H1 (cell line): ENCODE measurements around the gene ARHGEF16. TPM values are rescaled to one million over a fixed set of nuclear protein-coding genes. Genes with fewer than 3 reads are reported as not detected.

Source experiments
- CTCF ChIA-PET: fragments of 300-600 bp; sonication (Branson Sonifier 250); formaldehyde crosslinking; loops from one replicate; lab custom pipeline; 2021; ENCODE audit not compliant: partially characterized antibody; lab: Charles Lee
- POLR2A ChIA-PET: fragments of 300-600 bp; sonication (Branson Sonifier 250); formaldehyde crosslinking; loops from one replicate; lab custom pipeline; 2021; ENCODE audit warnings: inconsistent platforms; ENCODE audit not compliant: partially characterized antibody; lab: Charles Lee
- DNase-seq, 2 experiments: peaks; one replicate each; pipeline versions ENCODE4 v3.0.0 to v3.0.0-alpha.2; 2010 to 2022; ENCODE audit warnings: low spot score in 2 of 2, low read depth in 1 of 2, mixed read lengths in 1 of 2
- FAIRE-seq: peaks from 2 replicates; lab custom pipeline; 2011; peaks lifted over from hg19 to GRCh38; lab: Jason Lieb, UNC
- H2AFZ ChIP-seq: 2 replicates; pipeline ENCODE4 v1.8.1; 2012; ENCODE audit warnings: low read length, inconsistent platforms
- H2AK5ac ChIP-seq: 2 replicates; pipeline ENCODE4 v1.6.1; 2013; ENCODE audit warnings: low read depth, low read length
- H2BK120ac ChIP-seq: replicated peaks from 2 replicates; pipeline ENCODE3; 2013; ENCODE audit warnings: low read depth, low read length, inconsistent platforms
- H2BK12ac ChIP-seq: 2 replicates; pipeline ENCODE4 v1.6.1; 2013; ENCODE audit warnings: low read depth, low read length
- H2BK15ac ChIP-seq: 2 replicates; pipeline ENCODE4 v1.6.1; 2013; ENCODE audit warnings: low read length
- H2BK20ac ChIP-seq: 2 replicates; pipeline ENCODE4 v1.6.1; 2013; ENCODE audit warnings: low read length
- H2BK5ac ChIP-seq: 2 replicates; pipeline ENCODE4 v1.6.1; 2013; ENCODE audit warnings: low read depth, low read length
- H3K14ac ChIP-seq: 2 replicates; pipeline ENCODE4 v1.6.1; 2013; ENCODE audit warnings: inconsistent platforms; ENCODE audit not compliant: insufficient read length
- H3K18ac ChIP-seq: 2 replicates; pipeline ENCODE4 v1.6.1; 2013; ENCODE audit warnings: low read length; ENCODE audit errors: extremely low read depth
- H3K23ac ChIP-seq: 2 replicates; pipeline ENCODE4 v1.6.1; 2013; ENCODE audit warnings: inconsistent platforms; ENCODE audit not compliant: insufficient read length
- H3K23me2 ChIP-seq: 2 replicates; pipeline ENCODE4 v1.6.1; 2013; ENCODE audit warnings: low read depth, low read length
- H3K27ac ChIP-seq: 2 replicates; pipeline ENCODE4 v1.6.1; 2011; ENCODE audit warnings: low read depth, low read length, inconsistent platforms
- H3K27me3 ChIP-seq, 4 experiments: replicated peaks in 1 of 4; 1 replicate in 1 of 4; 2 replicates in 3 of 4; pipeline versions ENCODE4 v1.6.1 to v1.8.1; 2011 to 2013; ENCODE audit warnings: low read length in 3 of 4, mild to moderate bottlenecking in 3 of 4, inconsistent platforms in 2 of 4, mixed read lengths in 2 of 4, moderate library complexity in 1 of 4; ENCODE audit not compliant: control insufficient read depth in 3 of 4, insufficient read depth in 3 of 4; ENCODE audit errors: extremely low read depth in 1 of 4
- H3K36me3 ChIP-seq, 4 experiments: 2 replicates each; pipeline versions ENCODE4 v1.6.1 to v1.8.1; 2011 to 2013; ENCODE audit warnings: mild to moderate bottlenecking in 4 of 4, low read length in 3 of 4, moderate library complexity in 2 of 4, control low read depth in 1 of 4, inconsistent platforms in 1 of 4; ENCODE audit not compliant: insufficient read depth in 4 of 4, control insufficient read depth in 2 of 4
- H3K4ac ChIP-seq: replicated peaks from 2 replicates; pipeline ENCODE3; 2013; ENCODE audit warnings: low read length, low read depth, mixed read lengths, inconsistent platforms; ENCODE audit not compliant: insufficient read length
- H3K4me1 ChIP-seq, 4 experiments: replicated peaks in 1 of 4; 1 replicate in 1 of 4; 2 replicates in 3 of 4; pipeline versions ENCODE4 v1.6.1 to v1.8.1; 2011 to 2013; ENCODE audit warnings: low read length in 3 of 4, inconsistent platforms in 2 of 4, mixed read lengths in 1 of 4; ENCODE audit not compliant: insufficient read depth in 4 of 4, control insufficient read depth in 3 of 4
- H3K4me2 ChIP-seq, 2 experiments: 2 replicates each; pipeline versions ENCODE4 v1.6.1 to v1.8.1; 2011 to 2013; ENCODE audit warnings: low read depth in 2 of 2, low read length in 2 of 2, control low read depth in 1 of 2, inconsistent platforms in 1 of 2, mild to moderate bottlenecking in 1 of 2; ENCODE audit not compliant: insufficient read depth in 1 of 2
- H3K4me3 ChIP-seq, 4 experiments: fragments of 200-600, 300-600 bp in 1 of 4; sonication (generic), shearing (Covaris generic), sonication (Bioruptor Twin) in 1 of 4; 2 replicates each; pipeline versions ENCODE4 v1.5.1 to v1.8.1; 2011 to 2016; ENCODE audit warnings: low read length in 4 of 4, low read depth in 3 of 4, control low read depth in 2 of 4, inconsistent platforms in 2 of 4, mild to moderate bottlenecking in 2 of 4, mixed read lengths in 1 of 4, moderate library complexity in 1 of 4; ENCODE audit not compliant: insufficient read depth in 2 of 4; ENCODE audit errors: extremely low read depth in 1 of 4
- H3K56ac ChIP-seq: replicated peaks from 2 replicates; pipeline ENCODE3; 2013; ENCODE audit warnings: low read depth, mild to moderate bottlenecking, mixed read lengths, low read length, inconsistent platforms; ENCODE audit not compliant: insufficient read length
- H3K79me1 ChIP-seq: 2 replicates; pipeline ENCODE4 v1.6.1; 2013; ENCODE audit warnings: low read depth, low read length, control low read depth
- H3K79me2 ChIP-seq, 2 experiments: 2 replicates each; pipeline versions ENCODE4 v1.6.1 to v1.8.1; 2012 to 2013; ENCODE audit warnings: low read length in 2 of 2, mild to moderate bottlenecking in 2 of 2, inconsistent platforms in 1 of 2; ENCODE audit not compliant: insufficient read depth in 2 of 2, control insufficient read depth in 1 of 2
- H3K9ac ChIP-seq, 4 experiments: replicated peaks in 1 of 4; 1 replicate in 1 of 4; 2 replicates in 3 of 4; pipeline versions ENCODE4 v1.6.1 to v1.8.1; 2011 to 2013; ENCODE audit warnings: low read depth in 3 of 4, low read length in 3 of 4, control low read depth in 2 of 4, mild to moderate bottlenecking in 2 of 4, moderate library complexity in 2 of 4, inconsistent platforms in 1 of 4; ENCODE audit errors: extremely low read depth in 1 of 4
- H3K9me3 ChIP-seq, 2 experiments: 2 replicates each; pipeline versions ENCODE4 v1.6.1 to v1.8.1; 2012 to 2013; ENCODE audit warnings: mild to moderate bottlenecking in 2 of 2, moderate library complexity in 2 of 2, control low read depth in 1 of 2, inconsistent platforms in 1 of 2, low read depth in 1 of 2, low read length in 1 of 2, mixed read lengths in 1 of 2; ENCODE audit not compliant: insufficient read depth in 2 of 2
- H4K20me1 ChIP-seq, 2 experiments: replicated peaks in 1 of 2; 2 replicates each; pipeline versions ENCODE3 to v1.8.1; 2011 to 2013; ENCODE audit warnings: inconsistent platforms in 2 of 2, low read length in 2 of 2, mild to moderate bottlenecking in 1 of 2; ENCODE audit not compliant: insufficient read depth in 2 of 2, control insufficient read depth in 1 of 2
- H4K5ac ChIP-seq: 2 replicates; pipeline ENCODE4 v1.6.1; 2013; ENCODE audit warnings: low read length, low read depth, mixed read lengths, inconsistent platforms; ENCODE audit not compliant: insufficient read length
- H4K8ac ChIP-seq: 2 replicates; pipeline ENCODE4 v1.8.0; 2013; ENCODE audit warnings: mild to moderate bottlenecking, moderate library complexity, low read length, inconsistent platforms; ENCODE audit not compliant: insufficient read depth; ENCODE audit errors: extremely low read depth
- H4K91ac ChIP-seq: replicated peaks from 2 replicates; pipeline ENCODE3; 2013; ENCODE audit warnings: low read length, mixed read lengths, inconsistent platforms; ENCODE audit not compliant: insufficient read length
- BRCA1 ChIP-seq: IDR thresholded peaks from 2 replicates; pipeline ENCODE4 v1.6.1; 2012; ENCODE audit warnings: low read depth, low read length, improper control_type of control experiment
- CBX8 ChIP-seq: fragments of 300-800, 300-1000 bp; sonication (generic); IDR thresholded peaks from 2 replicates; pipeline ENCODE4 v1.7.1; 2016; ENCODE audit warnings: low read depth, low read length, borderline replicate concordance
- CREB1 ChIP-seq: IDR thresholded peaks from 2 replicates; pipeline ENCODE4 v1.6.1; 2012; ENCODE audit warnings: inconsistent platforms
- EP300 ChIP-seq, 2 experiments: IDR thresholded peaks; 1 replicate in 1 of 2; 2 replicates in 1 of 2; pipeline ENCODE4 v1.6.1; 2011 to 2012; ENCODE audit warnings: low read depth in 2 of 2, low read length in 2 of 2, mild to moderate bottlenecking in 2 of 2, borderline replicate concordance in 1 of 2, inconsistent platforms in 1 of 2, moderate library complexity in 1 of 2
- FOSL1 ChIP-seq: IDR thresholded peaks from 2 replicates; pipeline ENCODE4 v1.6.1; 2011; ENCODE audit warnings: mild to moderate bottlenecking, low read depth, low read length, moderate library complexity; ENCODE audit not compliant: insufficient read depth
- KDM5A ChIP-seq: fragments of 200-600 bp; IDR thresholded peaks from 2 replicates; pipeline ENCODE4 v1.7.1; 2012; ENCODE audit warnings: mild to moderate bottlenecking, low read length, inconsistent platforms, mixed read lengths
- NRF1 ChIP-seq: IDR thresholded peaks from 2 replicates; pipeline ENCODE4 v1.6.1; 2011; ENCODE audit warnings: mild to moderate bottlenecking, low read depth, low read length, improper control_type of control experiment
- RAD21 ChIP-seq, 2 experiments: IDR thresholded peaks in 1 of 2; conservative IDR thresholded peaks in 1 of 2; 2 replicates each; pipeline ENCODE4 v1.6.1; 2011; ENCODE audit warnings: low read depth in 2 of 2, low read length in 2 of 2, improper control_type of control experiment in 1 of 2, inconsistent platforms in 1 of 2, mild to moderate bottlenecking in 1 of 2, moderate library complexity in 1 of 2
- SAP30 ChIP-seq: fragments of 300-600 bp; sonication (generic); IDR thresholded peaks from 2 replicates; pipeline ENCODE4 v1.7.1; 2012; ENCODE audit warnings: low read length, moderate library complexity, mild to moderate bottlenecking, inconsistent platforms; ENCODE audit not compliant: insufficient read depth, insufficient replicate concordance
- ZNF274 ChIP-seq: IDR thresholded peaks from 2 replicates; pipeline ENCODE4 v1.7.0; 2012; ENCODE audit warnings: low read length, borderline replicate concordance; ENCODE audit errors: extremely low read depth
- WGBS, 2 experiments: shearing (Covaris generic) in 1 of 2; methylation state at CpG; one replicate each; pipeline versions ENCODE4 v1.1.6 to v1.1.7; 2013 to 2015; ENCODE audit warnings: low lambda C conversion rate in 2 of 2, mixed read lengths in 2 of 2, inconsistent platforms in 1 of 2, low coverage in 1 of 2, missing lambda C conversion rate in 1 of 2; ENCODE audit not compliant: insufficient replicate concordance in 2 of 2, insufficient coverage in 1 of 2, insufficient read length in 1 of 2; ENCODE audit errors: extremely low coverage in 1 of 2, missing lambda C conversion rate in 1 of 2; 5-methylcytosine and 5-hydroxymethylcytosine counted together
- polyA plus RNA-seq, 7 experiments: library from polyadenylated mRNA; depleted of rRNA in 3 of 7; stranded (reverse) in 5 of 7; unstranded in 2 of 7; fragments of >200 nt in 5 of 7; fragments of 200-250 nt in 2 of 7; gene quantifications; 1 replicate in 5 of 7; 2 replicates in 1 of 7; 4 replicates in 1 of 7; pipeline versions ENCODE4 v1.2.1 to v1.2.3, GENCODE V29; 2011 to 2013; ENCODE audit warnings: missing spikeins in 2 of 7, mixed read lengths in 2 of 7
- total RNA-seq: library from RNA; stranded (reverse); fragmentation: NEBNext Ultra II Directional; extraction: Animal tissue kit (Norgen Biotek cat#: 25700); gene quantifications from 2 replicates; pipeline ENCODE4 v1.2.1, GENCODE V29; 2021
- TF ChIP-seq, protein P1 (sequence below), 3 experiments: IDR thresholded peaks; 1 replicate in 2 of 3; 2 replicates in 1 of 3; pipeline versions ENCODE4 v1.5.1 to v1.6.1; 2011; ENCODE audit warnings: low read length in 3 of 3, mild to moderate bottlenecking in 3 of 3, inconsistent platforms in 2 of 3, low read depth in 1 of 3, moderate library complexity in 1 of 3; ENCODE audit not compliant: insufficient read depth in 1 of 3; ENCODE audit errors: control extremely low read depth in 1 of 3

ARHGEF16 gene
- total and polyA plus RNA-seq, 2 of the 8 experiments (the other 6 are each of a cell fraction or from before 2014, with no cell fraction given), result 18.3 to 20.7 TPM

DNA sequence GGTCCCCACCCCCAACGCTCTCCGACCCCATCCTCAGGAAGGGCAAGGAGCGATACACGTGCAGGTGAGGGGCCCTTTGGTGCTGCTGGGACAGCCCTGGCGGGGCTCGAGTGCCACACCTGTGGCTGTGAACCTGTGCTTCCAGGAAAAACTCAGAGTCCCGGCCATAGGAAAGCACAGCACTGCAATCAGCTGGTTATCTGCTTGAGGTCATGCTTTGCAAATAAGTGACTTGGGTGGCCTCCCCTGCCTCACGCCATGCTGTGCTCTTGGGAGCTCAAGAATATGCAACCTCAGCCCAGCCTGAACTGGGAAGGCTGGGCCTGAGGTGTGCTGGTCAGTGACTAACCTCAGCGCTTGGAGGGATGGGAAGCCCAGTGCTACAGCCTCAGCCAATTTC is 36.5 kb upstream of the ARHGEF16 start:
- no peak overlapping the region for H2BK120ac ChIP-seq
- TF ChIP-seq NRF1, result no peak
- TF ChIP-seq, protein P1, sequence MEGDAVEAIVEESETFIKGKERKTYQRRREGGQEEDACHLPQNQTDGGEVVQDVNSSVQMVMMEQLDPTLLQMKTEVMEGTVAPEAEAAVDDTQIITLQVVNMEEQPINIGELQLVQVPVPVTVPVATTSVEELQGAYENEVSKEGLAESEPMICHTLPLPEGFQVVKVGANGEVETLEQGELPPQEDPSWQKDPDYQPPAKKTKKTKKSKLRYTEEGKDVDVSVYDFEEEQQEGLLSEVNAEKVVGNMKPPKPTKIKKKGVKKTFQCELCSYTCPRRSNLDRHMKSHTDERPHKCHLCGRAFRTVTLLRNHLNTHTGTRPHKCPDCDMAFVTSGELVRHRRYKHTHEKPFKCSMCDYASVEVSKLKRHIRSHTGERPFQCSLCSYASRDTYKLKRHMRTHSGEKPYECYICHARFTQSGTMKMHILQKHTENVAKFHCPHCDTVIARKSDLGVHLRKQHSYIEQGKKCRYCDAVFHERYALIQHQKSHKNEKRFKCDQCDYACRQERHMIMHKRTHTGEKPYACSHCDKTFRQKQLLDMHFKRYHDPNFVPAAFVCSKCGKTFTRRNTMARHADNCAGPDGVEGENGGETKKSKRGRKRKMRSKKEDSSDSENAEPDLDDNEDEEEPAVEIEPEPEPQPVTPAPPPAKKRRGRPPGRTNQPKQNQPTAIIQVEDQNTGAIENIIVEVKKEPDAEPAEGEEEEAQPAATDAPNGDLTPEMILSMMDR (IDR thresholded peaks at IDR 0.05; ENCODE audit: control extremely low read depth in 1 of 3, insufficient read depth in 1 of 3, low read depth in 1 of 3, low read length in 3 of 3), result no peak
- TF ChIP-seq BRCA1, result no peak
- no peak for TF ChIP-seq RAD21 (IDR thresholded peaks at IDR 0.05 in 1 of 2, conservative IDR thresholded peaks at IDR 0.05 in 1 of 2; ENCODE audit: low read depth in 2 of 2, low read length in 2 of 2)
- TF ChIP-seq EP300 (IDR thresholded peaks at IDR 0.05; ENCODE audit: borderline replicate concordance in 1 of 2, low read depth in 2 of 2, low read length in 2 of 2), result no peak
- no peak for TF ChIP-seq KDM5A
- TF ChIP-seq SAP30, result no peak
- no peak for TF ChIP-seq CREB1
- TF ChIP-seq ZNF274, result no peak
- no peak for TF ChIP-seq CBX8
- TF ChIP-seq FOSL1, result no peak

More for the DNA sequence above, 36.5 kb upstream of the ARHGEF16 start:
- Histone ChIP-seq H3K18ac (no peak overlapping the region), H2AFZ (no peak overlapping the region), H2AK5ac (no peak overlapping the region), H3K9me3 (peaks cover 12 to 20% of the 10 kb centered on the region in 2 experiments), H3K9ac (no peak overlapping the region), H3K4ac (no peak overlapping the region), H3K23me2 (no peaks in the 10 kb centered on the region), H3K23ac (no peak overlapping the region), H2BK15ac (no peak overlapping the region), H2BK12ac (no peak overlapping the region), H3K4me2 (no peak overlapping the region), H3K4me1 (no peaks in the 10 kb centered on the region; a peak in 1 of 7 replicates), H4K91ac (no peak overlapping the region), H4K5ac (no peak overlapping the region), H3K56ac (no peak overlapping the region), H3K14ac (no peak overlapping the region), H3K79me2 (no peaks in the 10 kb centered on the region), H4K8ac (no peak overlapping the region; the same call in 1 of the 2 replicates), H3K27me3 (no peaks in the 10 kb centered on the region), H3K27ac (no peak overlapping the region), H3K79me1 (no peaks in the 10 kb centered on the region), H3K36me3 (no peaks in the 10 kb centered on the region), H4K20me1 (no peaks in the 10 kb centered on the region), H2BK20ac (no peak overlapping the region), H3K4me3 (no peak overlapping the region), H2BK5ac (no peak overlapping the region)
- 94% methylated on average over 9 of the region's 9 CpGs; no CpG with 5 or more reads in 1 of the 2 experiments for WGBS, 2 experiments
- ChIA-PET CTCF (interaction anchor here (0.6 to 5.8 kb wide), 26 partner anchors 9 to 960 kb away, joined by 3 to 50 read pairs (median 4); no protein-coding TSS in a partner anchor), POLR2A (no interaction called here)
- DNase-seq, result no peak
- no peak for FAIRE-seq
